T-helper 1 cell treated with Interleukin-12 subunit alpha and Interleukin-12 subunit beta and Interleukin-4 antibody, amounts not matched to agents 30 ng/mL and 1 ng/mL, for 36 hours (primary cell): ENCODE results near the gene CDK2. TPM values are rescaled to one million over a fixed set of nuclear protein-coding genes. Genes with fewer than 3 reads are reported as not detected.

ENCODE experiments used
- intact Hi-C: fragments of 100-400 bp; cut with micrococcal nuclease; formaldehyde crosslinking; loops from one replicate; pipeline ENCODE4 v1.15.1; 2024
- total RNA-seq: library from RNA; stranded (reverse); gene quantifications from 2 replicates; pipeline ENCODE4 v1.2.3, GENCODE V29; 2022

CDK2 gene
- total RNA-seq, 1 donor from 2014 or later, result 82.1 TPM

- intact Hi-C loops, result loop anchor here (1.0 to 2.0 kb wide), 6 partner anchors 12 to 96 kb away; partner anchors contain the start of genes CDK2, IKZF4, PA2G4 and PMEL
These were observed 41.2 kb downstream of the CDK2 start for GRCh38 chr12:56007564-56008559.

- intact Hi-C loops, result no loop called here
These were observed 43.5 kb downstream of the CDK2 start for GRCh38 chr12:56010111-56010570.

DNA sequence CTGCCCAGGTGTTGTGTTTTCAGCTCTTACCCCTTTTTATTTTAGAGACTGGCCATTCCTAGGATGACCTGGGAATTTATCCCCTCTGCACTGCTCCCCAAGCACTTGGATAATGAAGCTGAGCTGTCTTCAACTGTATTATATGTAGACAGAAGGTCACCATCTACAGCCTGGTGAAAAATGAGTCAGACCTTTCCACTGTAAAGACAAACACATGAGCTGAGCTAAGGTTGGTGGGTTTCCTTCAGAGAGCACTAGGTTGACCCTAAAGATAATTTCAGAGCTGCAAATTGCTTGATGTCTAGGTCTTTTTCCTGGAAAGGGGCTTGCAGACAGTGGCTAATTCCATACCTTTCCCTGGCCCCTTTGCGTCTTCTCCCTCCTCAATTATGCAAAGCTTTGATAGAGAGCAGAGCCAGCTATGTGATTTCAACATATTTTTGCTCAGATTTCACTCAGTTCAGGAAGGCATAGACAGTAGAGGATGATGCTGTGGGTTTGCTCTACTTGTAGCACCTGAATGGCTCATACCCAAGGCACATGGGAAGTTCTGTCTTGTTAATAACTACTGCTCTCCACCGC, 45.0 kb downstream of the CDK2 start:
- intact Hi-C loops, result no loop called here

GRCh38 chr12:56013482-56013881, 46.9 kb downstream of the CDK2 start:
- intact Hi-C loops, result no loop called here

DNA sequence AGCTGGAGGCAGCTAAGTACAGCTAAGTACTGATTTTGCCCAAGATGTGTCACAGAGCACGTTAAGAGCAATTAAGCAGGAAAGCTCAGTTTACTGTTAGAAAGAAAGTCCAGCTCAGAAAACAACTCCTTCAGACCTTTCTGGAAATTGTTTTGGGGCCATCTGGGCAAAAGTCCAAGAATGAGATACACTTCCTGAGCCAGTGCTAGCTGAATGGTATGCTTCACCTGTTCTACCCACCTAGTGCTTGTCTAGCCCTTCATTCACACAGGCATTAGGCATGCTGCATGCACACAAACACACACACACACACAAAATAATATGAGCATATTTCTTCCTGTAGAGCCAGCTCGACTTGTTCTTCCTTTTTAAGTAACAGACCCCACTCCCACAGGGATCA, 47.6 kb downstream of the CDK2 start:
- intact Hi-C loops, result no loop called here

- intact Hi-C loops, result no loop called here
These were observed 50.6 kb downstream of the CDK2 start for GRCh38 chr12:56017181-56017580.

DNA sequence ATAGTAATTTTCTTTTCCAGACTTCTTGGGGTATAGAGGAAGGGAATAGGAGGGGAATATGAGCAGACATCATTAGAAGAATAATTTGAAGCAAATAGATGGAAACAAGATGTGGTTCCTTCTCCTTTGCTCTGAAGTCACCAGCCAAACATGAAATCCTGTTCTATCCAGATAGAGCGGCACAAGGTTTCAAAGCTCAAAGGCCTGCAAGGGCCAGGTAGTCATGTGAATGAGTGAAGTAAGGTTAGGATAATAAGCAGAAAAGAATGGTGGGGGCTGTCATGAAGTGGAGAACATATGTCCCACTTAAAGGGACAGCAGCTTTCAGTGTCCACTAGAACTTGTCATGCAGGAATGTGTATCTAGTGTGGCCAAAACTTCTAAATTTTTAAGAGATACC, 51.7 kb downstream of the CDK2 start:
- intact Hi-C loops, result no loop called here

DNA sequence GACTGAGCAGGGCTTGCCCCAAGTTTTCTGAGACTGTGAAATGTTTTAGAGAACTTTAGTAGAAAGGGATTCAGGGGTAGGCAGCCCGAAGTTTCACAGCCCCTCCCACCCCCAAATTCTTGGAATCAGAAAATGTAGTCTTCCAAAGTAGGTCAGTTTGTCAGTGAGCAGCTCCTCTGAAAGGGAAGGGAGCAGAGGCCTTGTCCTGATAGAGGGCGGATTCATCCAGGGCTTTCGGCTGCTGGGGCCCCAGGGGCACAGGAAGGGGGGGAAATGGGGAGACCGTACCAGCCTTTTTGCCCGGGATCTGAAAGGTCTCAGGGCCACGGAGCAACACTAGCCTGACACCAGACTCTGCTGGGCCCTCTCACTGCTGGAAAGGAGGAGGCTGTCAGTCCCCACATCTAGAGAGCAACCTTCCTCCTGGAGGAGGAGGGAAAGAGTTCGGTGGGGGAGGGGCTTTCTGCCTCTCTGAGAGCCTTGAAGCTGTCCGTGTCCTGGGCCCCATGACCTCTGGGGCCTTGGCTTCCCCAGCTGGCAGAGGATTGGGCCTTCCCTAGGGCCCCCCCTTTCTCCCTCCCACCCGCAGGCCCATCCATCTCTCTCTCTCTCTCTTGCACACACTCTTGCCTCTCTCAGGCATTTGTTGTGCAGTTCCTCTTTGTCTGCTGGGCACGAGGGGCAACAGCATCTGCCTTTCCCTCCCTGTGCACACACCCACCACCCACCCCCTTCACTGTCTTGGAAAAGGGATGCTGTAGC, 54.0 kb downstream of the CDK2 start, which contains the start of gene IKZF4:
IKZF4 (plus strand) TSS at position 621 of the 762 bp plus-strand sequence. CDS start 451 bp downstream, outside the sequence.
- intact Hi-C loops, result loop anchor here (1.0 to 5.0 kb wide), 3 partner anchors 13 to 193 kb away; partner anchors contain the start of genes DNAJC14 and RPS26

DNA sequence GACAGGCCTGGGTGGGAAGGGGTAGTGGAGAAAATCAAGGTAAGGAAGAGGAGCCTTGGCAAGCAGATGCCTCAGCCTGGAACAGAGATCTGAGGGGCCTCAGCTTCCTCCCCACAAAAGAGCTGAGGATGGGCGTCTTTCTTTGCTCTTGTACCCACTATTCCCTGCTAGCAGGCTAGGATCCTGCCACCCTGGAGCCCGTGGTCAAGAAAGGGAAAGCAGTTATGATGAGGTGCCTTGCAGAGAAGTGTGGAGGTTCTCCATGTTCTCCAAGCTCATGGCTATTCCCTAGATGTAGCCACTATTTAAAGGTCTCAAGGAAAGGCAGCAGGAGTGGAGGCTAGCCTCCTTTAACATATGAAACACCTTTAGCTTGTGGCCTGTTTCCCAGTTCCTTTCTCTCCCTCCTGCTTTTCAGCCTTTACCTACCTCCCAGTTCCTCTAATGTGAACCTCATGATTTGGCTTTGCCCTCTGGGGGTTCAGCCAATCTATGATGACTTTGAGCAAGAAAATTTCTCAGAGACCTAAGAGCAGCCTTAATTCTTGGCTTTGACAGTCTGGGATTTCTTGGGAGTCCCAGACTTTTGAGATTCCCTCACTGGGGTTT, 55.4 kb downstream of the CDK2 start:
- intact Hi-C loops, result loop anchor here (1.0 to 5.0 kb wide), 3 partner anchors 15 to 195 kb away; partner anchors contain the start of genes DNAJC14 and RPS26

Other genes starting within 250 kb of the CDK2 start
- gene RDH5, start 246.4 kb upstream of the CDK2 start, total RNA-seq, result 14.6 and 16.2 TPM in 2 replicates
- 164 and 172 TPM in 2 replicates for gene CD63, start 237.8 kb upstream of the CDK2 start, total RNA-seq
- gene GDF11, start 223.7 kb upstream of the CDK2 start, total RNA-seq, result 16.6 and 17.3 TPM in 2 replicates
- 69.9 and 72.7 TPM in 2 replicates for gene SARNP, start 149.1 kb upstream of the CDK2 start, total RNA-seq
- gene ORMDL2, start 148.8 kb upstream of the CDK2 start, total RNA-seq, result 86.0 and 90.9 TPM in 2 replicates
- gene DNAJC14, start 137.2 kb upstream of the CDK2 start, total RNA-seq, result 37.8 and 38.4 TPM in 2 replicates
- 0.12 TPM in 1 of 2 replicates, not detected in the other for gene MMP19, start 123.9 kb upstream of the CDK2 start, total RNA-seq
- 41.9 and 44.6 TPM in 2 replicates for gene PYM1, start 38.9 kb upstream of the CDK2 start, total RNA-seq
- gene DGKA, start 35.7 kb upstream of the CDK2 start, total RNA-seq, result 575 and 579 TPM in 2 replicates
- not detected in 2 replicates for gene PMEL, start 788 bp upstream of the CDK2 start, total RNA-seq
- gene RAB5B, start 7.2 kb downstream of the CDK2 start, total RNA-seq, result 68.8 and 73.5 TPM in 2 replicates
- 10.0 and 10.6 TPM in 2 replicates for gene SUOX, start 30.4 kb downstream of the CDK2 start, total RNA-seq
- gene IKZF4, start 54.2 kb downstream of the CDK2 start, total RNA-seq, result 33.2 and 37.8 TPM in 2 replicates
- 32.8 and 35.9 TPM in 2 replicates for gene RPS26, start 75.1 kb downstream of the CDK2 start, total RNA-seq
- gene ERBB3, start 113.3 kb downstream of the CDK2 start, total RNA-seq, result 1.3 and 2.5 TPM in 2 replicates
- 254 and 261 TPM in 2 replicates for gene PA2G4, start 137.7 kb downstream of the CDK2 start, total RNA-seq
- gene RPL41, start 149.8 kb downstream of the CDK2 start, total RNA-seq, result 3,184 and 3,191 TPM in 2 replicates
- 9.5 and 10.1 TPM in 2 replicates for gene ZC3H10, start 151.4 kb downstream of the CDK2 start, total RNA-seq
- gene ESYT1, start 161.4 kb downstream of the CDK2 start, total RNA-seq, result 261 and 266 TPM in 2 replicates
- gene MYL6B, start 185.8 kb downstream of the CDK2 start, total RNA-seq, result 52.2 and 61.9 TPM in 2 replicates
- gene MYL6, start 191.5 kb downstream of the CDK2 start, total RNA-seq, result 1,662 and 1,663 TPM in 2 replicates
- 140 and 147 TPM in 2 replicates for gene SMARCC2, start 222.7 kb downstream of the CDK2 start, total RNA-seq